ENCODE results near the gene YJU2.

DNA sequence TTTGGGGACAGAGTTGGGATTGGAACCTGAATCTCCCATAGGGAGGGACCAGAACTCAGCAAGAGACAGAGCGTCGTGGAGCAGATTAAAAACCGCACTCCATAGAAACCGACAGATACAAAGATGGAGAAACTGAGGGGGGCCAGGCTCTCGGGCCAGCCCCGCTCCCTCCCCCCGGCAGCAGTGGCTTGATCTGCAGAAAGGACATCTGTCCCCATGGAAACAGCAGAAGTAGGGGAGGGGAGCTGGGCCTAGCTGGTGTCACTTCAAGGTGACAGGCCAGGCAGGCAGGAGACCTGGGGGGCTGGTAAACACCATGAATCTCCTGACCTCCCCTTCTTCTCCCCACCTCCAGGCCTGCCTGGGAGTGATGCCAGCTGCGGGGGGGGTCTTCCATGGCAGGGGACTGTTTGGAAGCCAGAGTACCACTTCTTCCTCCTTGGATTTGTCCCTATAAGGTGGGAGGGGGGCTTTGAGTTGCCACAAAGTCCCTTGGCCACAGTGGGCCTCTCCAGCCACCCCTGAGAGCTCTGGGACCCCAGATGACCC lies 44.4 kb downstream of the YJU2 start:
- TF ChIP-seq, protein P1, sequence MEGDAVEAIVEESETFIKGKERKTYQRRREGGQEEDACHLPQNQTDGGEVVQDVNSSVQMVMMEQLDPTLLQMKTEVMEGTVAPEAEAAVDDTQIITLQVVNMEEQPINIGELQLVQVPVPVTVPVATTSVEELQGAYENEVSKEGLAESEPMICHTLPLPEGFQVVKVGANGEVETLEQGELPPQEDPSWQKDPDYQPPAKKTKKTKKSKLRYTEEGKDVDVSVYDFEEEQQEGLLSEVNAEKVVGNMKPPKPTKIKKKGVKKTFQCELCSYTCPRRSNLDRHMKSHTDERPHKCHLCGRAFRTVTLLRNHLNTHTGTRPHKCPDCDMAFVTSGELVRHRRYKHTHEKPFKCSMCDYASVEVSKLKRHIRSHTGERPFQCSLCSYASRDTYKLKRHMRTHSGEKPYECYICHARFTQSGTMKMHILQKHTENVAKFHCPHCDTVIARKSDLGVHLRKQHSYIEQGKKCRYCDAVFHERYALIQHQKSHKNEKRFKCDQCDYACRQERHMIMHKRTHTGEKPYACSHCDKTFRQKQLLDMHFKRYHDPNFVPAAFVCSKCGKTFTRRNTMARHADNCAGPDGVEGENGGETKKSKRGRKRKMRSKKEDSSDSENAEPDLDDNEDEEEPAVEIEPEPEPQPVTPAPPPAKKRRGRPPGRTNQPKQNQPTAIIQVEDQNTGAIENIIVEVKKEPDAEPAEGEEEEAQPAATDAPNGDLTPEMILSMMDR (IDR thresholded peaks at IDR 0.05; ENCODE audit: borderline replicate concordance, extremely low read depth, low read length, poor library complexity, severe bottlenecking), result no peak
- TF ChIP-seq EZH2 (IDR thresholded peaks at IDR 0.05; ENCODE audit: borderline replicate concordance, low read depth, low read length, severe bottlenecking), result no peak
